Activated T-helper 9 cell treated with anti-CD3 and anti-CD28 coated beads, Interleukin-2, amount 50 U/mL, for 16 hours (primary cell): ENCODE data around the gene CYP11A1.

Experiments
- DNase-seq: peaks from one replicate; pipeline ENCODE4 v3.0.0-alpha.2; 2020; ENCODE audit warnings: low read depth

The CYP11A1 gene

DNA sequence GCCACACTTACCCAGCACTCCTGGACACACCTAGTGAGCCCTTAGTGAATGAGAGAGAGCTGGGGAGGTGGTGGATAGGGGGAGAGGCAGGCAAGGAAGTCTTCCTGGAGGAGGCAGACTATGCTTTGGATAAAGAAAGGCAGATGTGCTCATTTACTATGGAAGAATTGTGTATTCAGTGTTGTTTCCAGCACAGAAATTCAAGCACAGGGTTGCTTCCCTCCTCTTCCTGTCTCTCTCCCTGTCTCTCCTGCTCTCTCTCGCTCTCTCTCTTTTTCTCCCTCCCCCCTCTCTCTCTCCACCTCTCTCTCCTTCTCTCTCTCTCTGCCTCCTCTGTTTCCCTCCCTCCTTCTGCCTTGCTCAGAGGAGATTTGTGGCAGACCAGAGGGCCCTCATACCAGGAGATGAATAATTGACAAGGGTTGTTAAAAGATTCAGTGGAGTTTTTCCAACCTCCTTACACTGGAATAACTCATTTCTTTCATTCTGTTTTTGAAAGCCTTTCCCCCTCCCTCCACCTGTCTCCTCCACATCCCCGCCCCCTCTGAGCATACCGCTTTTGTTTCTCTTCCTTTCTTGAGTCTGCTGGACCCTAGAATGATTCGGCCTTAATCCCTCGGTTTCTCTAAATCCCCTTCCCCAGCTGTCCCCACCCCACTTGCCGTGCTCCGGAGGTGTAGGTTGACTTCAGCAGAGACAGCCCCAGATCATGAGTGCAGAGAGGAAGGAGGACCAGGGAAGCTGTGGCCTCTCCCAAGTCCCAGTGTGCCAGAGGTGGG lies 65.7 kb downstream of the CYP11A1 start:
- DNase-seq, result no peak

DNA sequence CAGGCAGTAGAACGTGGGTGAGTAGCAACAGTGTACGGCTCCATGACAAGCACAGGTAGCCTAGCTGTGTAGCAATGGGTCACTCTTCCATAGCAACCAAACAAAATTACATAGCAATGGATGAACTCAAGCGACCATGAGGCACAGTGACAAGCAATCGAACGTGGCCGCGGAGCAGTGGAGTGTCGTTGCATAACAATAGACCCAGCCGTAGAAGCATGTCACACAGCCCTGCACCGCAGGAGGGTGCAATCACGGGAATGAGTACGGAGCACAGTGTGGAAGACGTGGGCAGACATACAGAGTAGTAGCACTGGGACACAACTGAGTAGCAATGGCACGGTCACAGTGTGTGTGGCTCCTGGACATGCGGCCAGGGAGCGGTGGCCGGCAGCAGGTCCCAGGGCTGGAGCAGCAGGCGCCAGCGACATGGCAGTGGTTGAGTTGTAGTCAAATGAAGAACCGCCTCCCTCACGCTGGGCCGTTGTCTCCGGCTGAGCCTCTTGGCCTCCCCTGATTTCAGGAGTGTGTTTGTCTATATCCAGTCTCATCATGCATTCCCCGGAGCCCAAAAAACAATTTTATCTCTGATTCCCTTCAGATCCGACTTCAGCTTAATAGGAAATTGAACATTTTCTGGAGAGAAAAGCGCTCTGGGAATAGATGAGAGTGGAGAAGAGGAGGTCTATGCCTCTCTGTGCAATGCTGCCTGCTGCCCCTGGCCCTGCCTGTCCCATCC lies 67.2 kb downstream of the CYP11A1 start:
- no peak for DNase-seq

DNA sequence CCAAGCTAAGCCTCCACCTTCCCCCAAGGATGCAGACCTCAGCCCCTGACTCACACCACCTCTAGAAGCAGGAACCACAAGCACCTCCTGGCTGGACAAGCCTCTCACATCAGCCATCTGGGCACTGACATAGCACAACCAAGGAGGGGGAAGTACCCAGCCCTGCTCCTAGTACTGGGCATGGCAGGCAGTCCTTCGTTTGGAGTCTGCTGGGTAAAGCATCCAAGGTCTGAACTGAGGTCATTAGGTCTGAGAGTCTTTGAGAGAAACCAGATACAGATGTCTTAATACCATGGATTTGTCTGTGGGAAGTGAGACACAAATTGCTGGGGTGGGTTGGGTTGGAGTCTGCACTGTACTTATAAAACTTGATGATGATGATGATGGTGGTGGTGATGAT lies 69.6 kb downstream of the CYP11A1 start:
- no peak for DNase-seq

- DNase-seq, result no peak
These were observed 71.6 kb downstream of the CYP11A1 start for GRCh38 chr15:74295800-74296199.

- DNase-seq, result no peak
These were observed 73.4 kb downstream of the CYP11A1 start for GRCh38 chr15:74294010-74294409.

GRCh38 chr15:74293021-74293810 lies 74.2 kb downstream of the CYP11A1 start:
- no peak for DNase-seq

- DNase-seq, result peak; percentile 21
These were observed 76.1 kb downstream of the CYP11A1 start for GRCh38 chr15:74291101-74292071.

DNA sequence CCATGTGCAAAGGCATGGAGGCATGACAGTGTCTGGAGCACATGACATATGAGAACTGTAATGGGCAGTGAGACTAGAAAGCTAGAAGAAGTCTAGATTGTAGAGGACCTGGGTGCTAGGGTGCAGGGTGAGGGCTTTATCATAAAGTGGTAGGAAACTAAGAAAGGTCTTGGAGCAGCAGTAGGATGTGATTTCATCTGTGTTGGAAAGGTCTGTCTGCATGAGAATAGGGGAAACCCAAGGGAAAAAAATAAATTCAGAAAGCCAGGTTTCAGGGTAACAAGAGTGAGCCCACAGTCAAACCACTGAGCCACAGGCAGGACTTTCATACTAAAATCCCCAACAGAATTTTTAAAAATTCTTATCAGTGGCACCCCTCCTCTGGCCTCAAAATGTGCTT lies 76.8 kb downstream of the CYP11A1 start:
- DNase-seq, result no peak

DNA sequence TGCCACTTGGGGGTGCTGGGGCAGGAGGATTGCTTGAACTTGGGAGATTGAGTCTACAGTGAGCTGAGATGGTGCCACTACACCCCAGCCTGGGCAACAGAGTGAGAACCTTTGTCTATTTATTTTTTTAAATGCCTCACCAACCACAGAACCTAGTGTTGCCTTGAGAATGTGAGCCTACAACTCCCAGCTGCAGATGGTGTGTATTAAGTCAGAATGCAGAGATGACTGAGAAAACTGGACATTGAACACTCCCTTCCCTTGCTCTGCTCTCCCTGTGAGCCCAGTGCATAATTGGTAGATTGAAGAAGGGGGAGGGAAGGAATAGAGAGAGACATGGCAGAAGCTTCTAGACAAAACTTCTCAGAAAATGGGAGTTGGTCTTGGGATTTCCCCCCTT lies 77.8 kb downstream of the CYP11A1 start:
- no peak for DNase-seq
